Endodermal cell (in vitro differentiated cells): Measurements from ENCODE around the gene CAPN11. TPM values are rescaled to one million over a fixed set of nuclear protein-coding genes. Genes with fewer than 3 reads are reported as not detected.
A peak's percentile ranks its signal among the peaks of the same experiment; 100 is the strongest.

ENCODE experiments used
- DNase-seq: peaks from one replicate; pipeline ENCODE4 v3.0.0-alpha.2; 2017
- H3K27ac ChIP-seq: 2 replicates; pipeline ENCODE4 v1.5.1; 2013; ENCODE audit warnings: mild to moderate bottlenecking, low read depth, low read length, moderate library complexity
- H3K27me3 ChIP-seq: 2 replicates; pipeline ENCODE4 v1.6.1; 2013; ENCODE audit warnings: mild to moderate bottlenecking, low read length, moderate library complexity; ENCODE audit not compliant: insufficient read depth, control insufficient read depth, poor library complexity, severe bottlenecking
- H3K36me3 ChIP-seq: 2 replicates; pipeline ENCODE4 v1.7.0; 2013; ENCODE audit warnings: mild to moderate bottlenecking, low read length, moderate library complexity; ENCODE audit not compliant: control insufficient read depth, insufficient read depth
- H3K4me1 ChIP-seq: one replicate; pipeline ENCODE4 v1.7.0; 2013; ENCODE audit warnings: low read length; ENCODE audit not compliant: control insufficient read depth, insufficient read depth
- H3K4me3 ChIP-seq: 2 replicates; pipeline ENCODE4 v1.5.1; 2013; ENCODE audit warnings: mild to moderate bottlenecking, low read length, moderate library complexity
- H3K9ac ChIP-seq: 2 replicates; pipeline ENCODE4 v1.6.1; 2013; ENCODE audit warnings: mild to moderate bottlenecking, low read length, moderate library complexity; ENCODE audit not compliant: poor library complexity, severe bottlenecking; ENCODE audit errors: extremely low read depth
- H3K9me3 ChIP-seq: 2 replicates; pipeline ENCODE4 v1.6.1; 2013; ENCODE audit warnings: mild to moderate bottlenecking, low read length, moderate library complexity; ENCODE audit not compliant: control insufficient read depth
- H3K27ac Mint-ChIP-seq: 2 replicates; pipeline ENCODE4 v1.8.0; 2020; ENCODE audit warnings: mixed read lengths
- H3K27me3 Mint-ChIP-seq: 2 replicates; pipeline ENCODE4 v1.8.0; 2021; ENCODE audit warnings: mild to moderate bottlenecking, mixed read lengths; ENCODE audit not compliant: insufficient read depth
- H3K36me3 Mint-ChIP-seq: 2 replicates; pipeline ENCODE4 v1.8.0; 2020; ENCODE audit warnings: low read depth, mixed read lengths
- H3K4me1 Mint-ChIP-seq: 2 replicates; pipeline ENCODE4 v1.8.0; 2020; ENCODE audit warnings: mixed read lengths
- H3K4me3 Mint-ChIP-seq: 2 replicates; pipeline ENCODE4 v1.8.0; 2020; ENCODE audit warnings: mild to moderate bottlenecking, moderate library complexity, mixed read lengths
- H3K9me3 Mint-ChIP-seq: 2 replicates; pipeline ENCODE4 v1.8.0; 2020; ENCODE audit warnings: mild to moderate bottlenecking, mixed read lengths
- WGBS, 2 experiments: methylation state at CpG; one replicate each; pipeline versions ENCODE4 v1.1.5 to v1.1.7; 2013; ENCODE audit warnings: missing lambda C conversion rate in 2 of 2, mixed read lengths in 1 of 2; ENCODE audit not compliant: insufficient coverage in 1 of 2, insufficient read length in 1 of 2; 5-methylcytosine and 5-hydroxymethylcytosine counted together
- total RNA-seq, 2 donors: library from RNA; stranded (reverse); fragmentation: NEBNext Ultra II Directional in 1 of 2; extraction: Animal tissue kit (Norgen Biotek cat#: 25700) in 1 of 2; gene quantifications; 2 replicates in 1 of 2; 3 replicates in 1 of 2; pipeline ENCODE4 v1.2.1, GENCODE V29; 2021
- TF ChIP-seq, protein P1 (sequence below): fragments of 200-600 bp; sonication (generic); conservative IDR thresholded peaks from 2 replicates; pipeline ENCODE4 v1.5.0; 2021; ENCODE audit warnings: antibody characterized with exemption, mild to moderate bottlenecking

CAPN11 gene
- total RNA-seq, 2 donors from 2014 or later: 0.53 to 1.2 TPM

- Histone ChIP-seq H3K9ac (no peak within 1 kb of the TSS), H3K27me3 (no peaks in the 10 kb centered on the region), H3K4me1 (peaks cover 19% of the 10 kb centered on the region), H3K36me3 (no peaks in the 10 kb centered on the region), H3K4me3 (no peak within 1 kb of the TSS), H3K9me3 (no peaks in the 10 kb centered on the region), H3K27ac (no peak within 1 kb of the TSS)
- peaks cover 30% of the 10 kb centered on the region for H3K4me1 Mint-ChIP-seq
- H3K27me3 Mint-ChIP-seq: peaks cover 2% of the 10 kb centered on the region
- peak; percentile 75 for DNase-seq
- no peaks in the 10 kb centered on the region for H3K9me3 Mint-ChIP-seq
- H3K4me3 Mint-ChIP-seq: peak within 1 kb of the TSS; percentile 61
- no peaks in the 10 kb centered on the region for H3K36me3 Mint-ChIP-seq
- H3K27ac Mint-ChIP-seq: no peak within 1 kb of the TSS
- 32 to 56% methylated on average over 3 to 7 of the region's 7 CpGs for WGBS, 2 experiments
- TF ChIP-seq, protein P1, sequence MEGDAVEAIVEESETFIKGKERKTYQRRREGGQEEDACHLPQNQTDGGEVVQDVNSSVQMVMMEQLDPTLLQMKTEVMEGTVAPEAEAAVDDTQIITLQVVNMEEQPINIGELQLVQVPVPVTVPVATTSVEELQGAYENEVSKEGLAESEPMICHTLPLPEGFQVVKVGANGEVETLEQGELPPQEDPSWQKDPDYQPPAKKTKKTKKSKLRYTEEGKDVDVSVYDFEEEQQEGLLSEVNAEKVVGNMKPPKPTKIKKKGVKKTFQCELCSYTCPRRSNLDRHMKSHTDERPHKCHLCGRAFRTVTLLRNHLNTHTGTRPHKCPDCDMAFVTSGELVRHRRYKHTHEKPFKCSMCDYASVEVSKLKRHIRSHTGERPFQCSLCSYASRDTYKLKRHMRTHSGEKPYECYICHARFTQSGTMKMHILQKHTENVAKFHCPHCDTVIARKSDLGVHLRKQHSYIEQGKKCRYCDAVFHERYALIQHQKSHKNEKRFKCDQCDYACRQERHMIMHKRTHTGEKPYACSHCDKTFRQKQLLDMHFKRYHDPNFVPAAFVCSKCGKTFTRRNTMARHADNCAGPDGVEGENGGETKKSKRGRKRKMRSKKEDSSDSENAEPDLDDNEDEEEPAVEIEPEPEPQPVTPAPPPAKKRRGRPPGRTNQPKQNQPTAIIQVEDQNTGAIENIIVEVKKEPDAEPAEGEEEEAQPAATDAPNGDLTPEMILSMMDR: no peak
Observed at GRCh38 chr6:44216677-44217331, 58.2 kb downstream of the CAPN11 start, which contains the start of gene MYMX. MYMX (plus strand) TSS chr6:44216926; CDS start chr6:44217472, 546 bp downstream.

DNA sequence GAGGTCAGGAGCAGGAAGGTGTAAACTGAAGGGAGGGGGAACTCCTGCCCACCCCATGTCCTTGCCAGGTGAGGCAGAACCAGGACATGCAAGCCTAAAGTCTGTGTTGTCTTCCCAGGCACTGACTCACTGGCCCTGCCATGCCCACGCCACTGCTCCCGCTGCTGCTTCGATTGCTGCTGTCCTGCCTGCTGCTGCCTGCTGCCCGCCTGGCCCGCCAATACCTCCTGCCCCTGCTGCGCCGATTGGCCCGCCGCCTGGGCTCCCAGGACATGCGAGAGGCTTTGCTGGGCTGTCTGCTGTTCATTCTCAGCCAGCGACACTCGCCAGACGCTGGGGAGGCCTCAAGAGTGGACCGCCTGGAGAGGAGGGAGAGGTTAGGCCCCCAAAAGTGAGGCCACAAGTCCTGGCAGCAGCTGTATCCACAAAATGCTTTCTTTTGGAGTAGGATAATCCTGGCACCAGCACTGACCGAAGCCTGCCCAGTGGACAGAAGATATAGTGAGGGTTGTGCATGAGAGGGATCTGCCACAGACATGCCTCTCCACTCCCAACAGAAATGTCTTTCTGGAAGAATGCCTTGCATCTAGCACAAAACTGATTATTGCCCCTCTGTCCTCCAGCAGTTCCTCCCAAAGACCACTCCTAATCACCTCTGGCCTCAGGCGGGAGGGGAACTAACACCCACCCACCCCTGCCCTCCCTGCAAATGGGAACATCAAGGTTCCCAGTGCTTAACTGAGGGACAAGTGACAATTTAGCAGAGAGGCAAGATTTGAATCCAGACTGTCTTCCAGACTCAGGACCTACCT lies 58.9 kb downstream of the CAPN11 start:
- Histone ChIP-seq H3K9ac (no peak overlapping the region), H3K27me3 (no peaks in the 10 kb centered on the region), H3K9me3 (no peaks in the 10 kb centered on the region), H3K27ac (no peak overlapping the region), H3K36me3 (no peaks in the 10 kb centered on the region), H3K4me3 (peak overlapping the region; percentile 18), H3K4me1 (peaks cover 19% of the 10 kb centered on the region)
- Mint-ChIP-seq H3K27ac (no peak overlapping the region), H3K27me3 (peaks cover 2% of the 10 kb centered on the region), H3K4me1 (peaks cover 31% of the 10 kb centered on the region), H3K9me3 (no peaks in the 10 kb centered on the region), H3K4me3 (peak overlapping the region; percentile 61), H3K36me3 (no peaks in the 10 kb centered on the region)
- WGBS, 2 experiments: 66 to 68% methylated on average over 14 to 16 of the region's 16 CpGs
- TF ChIP-seq, protein P1: no peak
- DNase-seq: peak; percentile 88

GRCh38 chr6:44219053-44219814 lies 60.6 kb downstream of the CAPN11 start:
- Histone ChIP-seq H3K4me3 (peak overlapping the region; percentile 74), H3K27ac (peak overlapping the region; percentile 68), H3K36me3 (no peaks in the 10 kb centered on the region), H3K9me3 (no peaks in the 10 kb centered on the region), H3K27me3 (no peaks in the 10 kb centered on the region), H3K4me1 (peaks cover 19% of the 10 kb centered on the region), H3K9ac (peak overlapping the region; percentile 39)
- WGBS, 2 experiments: 4 to 5% methylated on average over 7 to 44 of the region's 45 CpGs
- peak overlapping the region; percentile 61 for H3K4me3 Mint-ChIP-seq
- H3K27ac Mint-ChIP-seq: peak overlapping the region; percentile 93
- H3K9me3 Mint-ChIP-seq: no peaks in the 10 kb centered on the region
- H3K36me3 Mint-ChIP-seq: no peaks in the 10 kb centered on the region
- DNase-seq: peak; percentile 97
- TF ChIP-seq, protein P1: no peak
- H3K27me3 Mint-ChIP-seq: peaks cover 2% of the 10 kb centered on the region
- peaks cover 38% of the 10 kb centered on the region for H3K4me1 Mint-ChIP-seq
